Stomach (tissue), 4 donors: ENCODE data around the gene PPRC1.

ENCODE experiments used
- CTCF ChIP-seq, 7 experiments: fragments of 450-650 bp in 4 of 7; fragments of 200-600 bp in 3 of 7; sonication (generic) in 3 of 7; IDR thresholded peaks; one replicate each; pipeline ENCODE4 v1.5.1; 2016 to 2019; ENCODE audit warnings: antibody characterized with exemption in 7 of 7, control low read depth in 2 of 7, mild to moderate bottlenecking in 1 of 7
- EP300 ChIP-seq: sonication (generic); formaldehyde crosslinking; IDR thresholded peaks from one replicate; pipeline ENCODE4 v1.6.1; 2017; ENCODE audit warnings: antibody characterized with exemption
- POLR2AphosphoS5 ChIP-seq, 3 donors: sonication (generic); formaldehyde crosslinking; IDR thresholded peaks; one replicate each; pipeline ENCODE4 v1.6.1; 2016; ENCODE audit warnings: antibody characterized with exemption in 3 of 3

GRCh38 chr10:102196893-102197292, 64.1 kb downstream of the PPRC1 start:
- TF ChIP-seq POLR2AphosphoS5 (IDR thresholded peaks at IDR 0.05): no peak
- no peak for TF ChIP-seq CTCF (IDR thresholded peaks at IDR 0.05)
- no peak for TF ChIP-seq EP300
